GM21526 (cell line): ENCODE data around the gene MYO1D.
"Not testable (repeated sequence)": the region's sequence is repeated elsewhere in the genome, so short reads cannot be mapped to it uniquely, and the experiment has no call there.

Experiments
- ATAC-seq: cut with Tn5 transposase; IDR thresholded peaks from one replicate; pipeline ENCODE4 v1.9.1; 2021; ENCODE audit warnings: moderate library complexity; ENCODE audit not compliant: unreplicated experiment, low FRiP score

Gene MYO1D

GRCh38 chr17:32821987-32822934 is 54.7 kb downstream of the MYO1D start:
- ATAC-seq, result not testable (repeated sequence)

- ATAC-seq, result no peak
Observed at GRCh38 chr17:32820440-32820839, 56.5 kb downstream of the MYO1D start.

GRCh38 chr17:32819787-32820186 is 57.1 kb downstream of the MYO1D start:
- ATAC-seq, result no peak

GRCh38 chr17:32819035-32819434 is 57.9 kb downstream of the MYO1D start:
- ATAC-seq, result no peak

GRCh38 chr17:32815460-32815859 is 61.5 kb downstream of the MYO1D start:
- ATAC-seq, result no peak

DNA sequence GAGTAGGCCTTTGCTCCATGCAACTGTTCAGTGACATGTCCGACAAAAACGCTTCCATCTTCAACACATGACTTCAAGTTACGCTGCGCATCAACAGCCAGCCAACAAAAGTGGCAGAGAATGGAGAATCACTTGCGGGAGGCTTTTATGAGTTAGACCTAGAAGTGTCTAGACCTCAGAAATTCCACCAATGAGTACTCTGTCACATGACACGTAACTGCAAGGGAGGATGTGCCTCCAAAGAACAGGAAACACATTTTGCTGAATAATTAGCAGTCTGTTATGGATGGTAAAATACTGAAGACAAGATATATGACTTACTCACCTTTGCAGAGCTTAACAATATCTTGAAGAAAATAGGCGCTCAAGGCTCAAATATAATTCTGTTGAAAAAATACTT is 62.1 kb downstream of the MYO1D start:
- no peak for ATAC-seq

- no peak for ATAC-seq
Observed at GRCh38 chr17:32813021-32813420, 63.9 kb downstream of the MYO1D start.

- ATAC-seq, result no peak
Observed at GRCh38 chr17:32810690-32811089, 66.2 kb downstream of the MYO1D start.

DNA sequence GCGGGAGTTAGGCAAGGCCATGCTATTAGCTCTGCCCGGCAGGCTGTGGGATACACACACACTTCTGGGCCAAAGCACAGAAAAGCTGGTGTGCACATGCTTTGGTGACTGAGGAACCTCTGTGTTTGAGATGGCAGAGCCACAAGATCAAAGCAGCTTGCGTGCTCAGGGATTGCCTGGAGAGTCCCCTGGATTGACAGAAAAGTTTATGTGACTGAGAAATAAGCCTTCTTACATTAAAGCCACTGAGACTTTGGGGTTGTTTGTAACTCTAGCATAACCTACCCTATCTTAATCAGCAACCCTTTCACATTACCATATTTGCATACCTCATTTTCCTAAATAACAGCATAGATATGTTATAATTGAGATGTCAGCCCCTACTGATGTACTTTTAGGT is 69.3 kb downstream of the MYO1D start:
- ATAC-seq, result no peak

DNA sequence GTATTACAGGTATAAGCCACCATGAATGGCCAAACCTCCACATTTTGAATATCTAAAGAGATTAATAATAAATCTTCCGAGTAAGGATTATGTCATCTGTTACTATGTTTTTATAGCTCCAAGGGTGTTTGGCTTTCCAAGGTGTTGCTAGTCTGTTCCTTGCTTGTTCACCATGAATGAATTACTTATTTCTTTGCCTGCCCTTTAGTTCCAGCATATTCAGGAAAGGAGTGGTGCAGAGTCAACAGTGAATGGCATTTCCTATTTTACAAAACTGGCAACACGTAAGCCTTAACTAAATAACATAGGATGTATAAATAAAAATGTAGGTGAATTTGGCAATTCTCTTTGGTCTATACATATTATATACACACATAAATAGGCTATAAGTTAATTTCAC is 70.3 kb downstream of the MYO1D start:
- ATAC-seq, result no peak

- no peak for ATAC-seq
Observed at GRCh38 chr17:32805029-32805976, 71.6 kb downstream of the MYO1D start.

- ATAC-seq, result no peak
Observed at GRCh38 chr17:32803544-32803943, 73.4 kb downstream of the MYO1D start.

- no peak for ATAC-seq
Observed at GRCh38 chr17:32802306-32802705, 74.6 kb downstream of the MYO1D start.

GRCh38 chr17:32801641-32802040 is 75.3 kb downstream of the MYO1D start:
- ATAC-seq, result no peak

GRCh38 chr17:32801193-32801592 is 75.7 kb downstream of the MYO1D start:
- no peak for ATAC-seq

- ATAC-seq, result no peak
Observed at GRCh38 chr17:32798938-32799337, 78.0 kb downstream of the MYO1D start.

DNA sequence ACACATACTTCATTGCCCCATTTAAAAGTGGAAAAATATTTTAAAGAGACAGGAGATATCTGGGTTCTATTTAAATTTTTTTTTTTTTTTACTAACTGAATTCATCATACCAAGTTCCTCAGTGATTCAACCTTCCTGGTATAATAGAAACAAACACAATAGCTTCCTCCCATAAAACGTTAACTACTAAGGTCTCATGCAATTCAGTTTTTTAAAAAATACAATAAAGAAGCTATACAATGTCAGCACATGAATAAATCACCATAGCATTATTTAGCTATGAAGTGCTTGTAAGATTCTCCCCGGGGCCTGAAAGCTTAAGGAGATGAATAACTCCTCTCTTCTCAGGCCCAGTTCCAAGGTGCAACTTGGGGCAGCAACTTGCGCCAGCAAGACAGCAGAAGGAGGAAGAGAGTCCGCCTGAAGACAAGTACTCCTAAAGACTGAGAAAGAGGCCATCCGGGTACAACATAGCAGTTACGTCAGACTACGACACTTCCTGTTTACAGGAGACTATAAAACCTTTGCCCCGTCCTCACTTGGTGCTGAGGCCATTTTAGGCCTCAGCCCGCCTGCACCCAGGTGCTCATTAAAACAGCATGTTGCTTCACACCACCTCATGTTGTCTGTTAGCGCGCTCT is 81.5 kb downstream of the MYO1D start:
- ATAC-seq, result no peak

DNA sequence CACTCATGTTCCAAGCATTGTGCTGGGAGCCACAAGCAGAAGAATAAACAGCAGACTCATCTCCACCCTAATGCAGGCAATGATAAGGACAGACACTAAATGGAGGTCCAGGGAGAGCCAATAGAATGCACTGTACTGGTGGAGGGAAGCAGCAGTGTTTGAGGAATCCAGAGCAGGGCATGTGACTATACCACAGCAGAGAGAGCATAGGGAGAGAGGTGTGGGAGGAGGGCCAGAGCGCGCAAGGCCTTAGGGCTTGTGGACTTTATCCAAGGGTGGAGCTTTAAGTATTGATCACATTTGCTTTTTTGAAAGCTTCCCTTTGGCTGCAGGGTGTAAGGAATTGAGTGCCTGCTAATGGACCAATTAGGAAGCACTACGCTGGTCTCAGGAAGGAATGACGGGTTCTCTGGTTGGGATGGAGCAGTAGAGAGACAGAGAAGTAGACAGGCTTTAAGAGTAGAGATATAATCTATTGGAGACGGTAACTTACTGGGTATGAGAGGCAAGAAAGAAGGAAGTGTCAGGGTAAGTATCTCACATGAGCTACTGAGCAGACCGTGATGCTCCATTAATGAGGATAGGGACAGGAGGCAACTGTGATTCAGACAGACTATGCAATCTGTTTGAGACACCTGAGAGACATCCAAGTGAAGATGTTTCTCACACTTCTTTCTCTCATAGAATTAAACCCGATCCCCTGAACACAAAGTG is 82.2 kb downstream of the MYO1D start:
- ATAC-seq, result no peak

DNA sequence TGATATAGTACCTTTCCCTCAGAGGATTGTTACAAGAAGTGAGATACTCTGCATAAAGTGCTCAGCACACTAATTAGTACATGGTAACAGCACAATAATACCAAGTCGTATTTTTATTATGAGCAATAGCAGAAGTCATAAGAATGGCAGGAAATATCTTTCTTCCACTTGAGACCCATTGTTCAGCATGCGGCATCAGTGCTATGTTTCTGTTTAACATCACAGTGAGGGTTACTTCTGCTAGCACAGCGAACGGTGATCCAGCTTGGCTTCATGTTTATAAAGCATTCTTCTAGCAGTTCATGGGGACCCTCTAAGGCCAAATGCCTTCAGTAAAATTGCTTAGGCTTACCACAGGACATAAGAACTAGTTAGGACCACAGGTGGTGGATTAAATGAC is 83.1 kb downstream of the MYO1D start:
- no peak for ATAC-seq

GRCh38 chr17:32792207-32792606 is 84.7 kb downstream of the MYO1D start:
- no peak for ATAC-seq
